SK-N-SH (cell line): ENCODE data around the gene WASHC2C. TPM values are rescaled to one million over a fixed set of nuclear protein-coding genes. Genes with fewer than 3 reads are reported as not detected.
"Not testable (repeated sequence)": the region's sequence is repeated elsewhere in the genome, so short reads cannot be mapped to it uniquely, and the experiment has no call there.

ENCODE experiments used
- CTCF ChIA-PET: fragments of 300-600, 350-600 bp; formaldehyde crosslinking; extraction: SDS; loops from one replicate; lab custom pipeline; 2021; lab: Yijun Ruan, JAX
- POLR2A ChIA-PET: fragments of 350-600 bp; sonication (Branson Sonifier 250); formaldehyde crosslinking; extraction: SDS; loops from one replicate; lab custom pipeline; 2020; ENCODE audit warnings: antibody characterized with exemption, inconsistent platforms; lab: Yijun Ruan, JAX
- DNase-seq: peaks from one replicate; pipeline ENCODE4 v3.0.0; 2012
- H2AFZ ChIP-seq: fragments of 200-600 bp; sonication (generic); 2 replicates; pipeline ENCODE4 v1.8.1; 2016; ENCODE audit warnings: antibody characterized with exemption, mild to moderate bottlenecking, low read depth
- H3F3A ChIP-seq: fragments of 200-600 bp; sonication (generic); replicated peaks from 2 replicates; pipeline ENCODE3; 2016; ENCODE audit warnings: antibody characterized with exemption, mild to moderate bottlenecking; ENCODE audit not compliant: insufficient read depth
- H3K27ac ChIP-seq, 2 experiments: fragments of 200-500 bp in 1 of 2; fragments of 200-600 bp in 1 of 2; sonication (Bioruptor generic) in 1 of 2; sonication (generic), shearing (Covaris generic) in 1 of 2; 2 replicates each; pipeline versions ENCODE4 v1.5.1 to v1.6.1; 2014 to 2016; ENCODE audit warnings: low read depth in 2 of 2, inconsistent platforms in 1 of 2, low read length in 1 of 2, mild to moderate bottlenecking in 1 of 2, mixed read lengths in 1 of 2
- H3K27me3 ChIP-seq: fragments of 200-600 bp; sonication (generic), shearing (Covaris generic); 2 replicates; pipeline ENCODE4 v1.6.1; 2016; ENCODE audit warnings: mixed run types; ENCODE audit not compliant: insufficient read depth
- H3K36me3 ChIP-seq, 2 experiments: fragments of 200-500 bp in 1 of 2; fragments of 200-600 bp in 1 of 2; sonication (Bioruptor generic) in 1 of 2; sonication (generic) in 1 of 2; replicated peaks in 1 of 2; 2 replicates each; pipeline versions ENCODE3 to v1.5.1; 2014 to 2016; ENCODE audit warnings: low read length in 1 of 2, mild to moderate bottlenecking in 1 of 2; ENCODE audit not compliant: insufficient read depth in 2 of 2, control insufficient read depth in 1 of 2
- H3K4me1 ChIP-seq, 2 experiments: fragments of 200-500 bp in 1 of 2; fragments of 200-600 bp in 1 of 2; sonication (Bioruptor generic) in 1 of 2; sonication (generic), shearing (Covaris generic) in 1 of 2; 2 replicates each; pipeline versions ENCODE4 v1.5.1 to v1.6.1; 2014 to 2016; ENCODE audit warnings: low read depth in 1 of 2, low read length in 1 of 2, mixed run types in 1 of 2; ENCODE audit not compliant: insufficient read depth in 2 of 2, control insufficient read depth in 1 of 2
- H3K4me2 ChIP-seq: fragments of 200-600 bp; sonication (generic), shearing (Covaris generic); 2 replicates; pipeline ENCODE4 v1.6.1; 2017; ENCODE audit warnings: mixed run types
- H3K4me3 ChIP-seq, 2 experiments: fragments of 200-500 bp in 1 of 2; fragments of 200-600 bp in 1 of 2; sonication (Bioruptor generic) in 1 of 2; sonication (generic), shearing (Covaris generic) in 1 of 2; 2 replicates each; pipeline versions ENCODE4 v1.5.1 to v1.8.1; 2014 to 2016; ENCODE audit warnings: low read depth in 2 of 2, inconsistent platforms in 1 of 2, low read length in 1 of 2, mild to moderate bottlenecking in 1 of 2, mixed read lengths in 1 of 2, moderate library complexity in 1 of 2
- H3K79me2 ChIP-seq: fragments of 200-600 bp; sonication (generic); 2 replicates; pipeline ENCODE4 v1.8.1; 2017; ENCODE audit warnings: mild to moderate bottlenecking; ENCODE audit not compliant: insufficient read depth
- H3K9ac ChIP-seq: fragments of 200-600 bp; sonication (generic); 2 replicates; pipeline ENCODE4 v1.6.1; 2017; ENCODE audit warnings: mixed run types
- H3K9me2 ChIP-seq: fragments of 200-600 bp; sonication (generic); 2 replicates; pipeline ENCODE4 v1.6.1; 2017; ENCODE audit warnings: mixed run types
- H3K9me3 ChIP-seq: fragments of 200-600 bp; sonication (generic); 2 replicates; pipeline ENCODE4 v1.6.1; 2017; ENCODE audit warnings: mixed run types, mild to moderate bottlenecking, moderate library complexity
- H4K20me1 ChIP-seq: fragments of 200-600 bp; sonication (generic); 2 replicates; pipeline ENCODE4 v1.6.1; 2017; ENCODE audit warnings: mild to moderate bottlenecking, mixed run types; ENCODE audit not compliant: insufficient read depth
- GATA2 ChIP-seq: sonication (generic); formaldehyde crosslinking; IDR thresholded peaks from 2 replicates; pipeline ENCODE4 v1.5.0; 2020; ENCODE audit warnings: mild to moderate bottlenecking, missing genetic modification reagents
- RAD21 ChIP-seq: IDR thresholded peaks from 2 replicates; pipeline ENCODE4 v1.6.1; 2012; ENCODE audit warnings: mild to moderate bottlenecking, low read length
- SIN3A ChIP-seq: IDR thresholded peaks from 2 replicates; pipeline ENCODE4 v1.6.1; 2012; ENCODE audit warnings: low read depth, mild to moderate bottlenecking, low read length, moderate library complexity, borderline replicate concordance
- SMC3 ChIP-seq: IDR thresholded peaks from 2 replicates; pipeline ENCODE4 v1.6.1; 2012; ENCODE audit warnings: low read depth, low read length, improper control_type of control experiment
- TEAD4 ChIP-seq: IDR thresholded peaks from 2 replicates; pipeline ENCODE4 v1.4.0; 2012; ENCODE audit warnings: mild to moderate bottlenecking, borderline replicate concordance; ENCODE audit not compliant: insufficient read depth
- WGBS: methylation state at CpG from one replicate; pipeline ENCODE4 v1.1.6; 2017; ENCODE audit warnings: low lambda C conversion rate; 5-methylcytosine and 5-hydroxymethylcytosine counted together
- polyA plus RNA-seq, 3 experiments: library from polyadenylated mRNA; depleted of rRNA; stranded (reverse); fragments of >200 nt; gene quantifications; 2 replicates each; pipeline ENCODE4 v1.2.3, GENCODE V29; 2012
- TF ChIP-seq, protein P1 (sequence below): fragments of 200-600 bp; sonication (generic); IDR thresholded peaks from 2 replicates; pipeline ENCODE4 v1.6.1; 2017; ENCODE audit warnings: antibody characterized with exemption, mild to moderate bottlenecking, moderate library complexity

The WASHC2C gene
- polyA plus RNA-seq, 1 of the 3 experiments (the other 2 are of a cell fraction), result 17.9 TPM

GRCh38 chr10:45794761-45795160 is 67.7 kb downstream of the WASHC2C start:
- H3K4me1 ChIP-seq, H2AFZ ChIP-seq, H3K27me3 ChIP-seq, POLR2A ChIA-PET, CTCF ChIA-PET, H3K4me3 ChIP-seq, H3K79me2 ChIP-seq, H3F3A ChIP-seq, H3K36me3 ChIP-seq, H3K9ac ChIP-seq, H3K9me3 ChIP-seq, H4K20me1 ChIP-seq, H3K4me2 ChIP-seq, H3K9me2 ChIP-seq, DNase-seq, H3K27ac ChIP-seq: not testable (repeated sequence)
- 48% methylated on average over 2 of the region's 2 CpGs for WGBS

DNA sequence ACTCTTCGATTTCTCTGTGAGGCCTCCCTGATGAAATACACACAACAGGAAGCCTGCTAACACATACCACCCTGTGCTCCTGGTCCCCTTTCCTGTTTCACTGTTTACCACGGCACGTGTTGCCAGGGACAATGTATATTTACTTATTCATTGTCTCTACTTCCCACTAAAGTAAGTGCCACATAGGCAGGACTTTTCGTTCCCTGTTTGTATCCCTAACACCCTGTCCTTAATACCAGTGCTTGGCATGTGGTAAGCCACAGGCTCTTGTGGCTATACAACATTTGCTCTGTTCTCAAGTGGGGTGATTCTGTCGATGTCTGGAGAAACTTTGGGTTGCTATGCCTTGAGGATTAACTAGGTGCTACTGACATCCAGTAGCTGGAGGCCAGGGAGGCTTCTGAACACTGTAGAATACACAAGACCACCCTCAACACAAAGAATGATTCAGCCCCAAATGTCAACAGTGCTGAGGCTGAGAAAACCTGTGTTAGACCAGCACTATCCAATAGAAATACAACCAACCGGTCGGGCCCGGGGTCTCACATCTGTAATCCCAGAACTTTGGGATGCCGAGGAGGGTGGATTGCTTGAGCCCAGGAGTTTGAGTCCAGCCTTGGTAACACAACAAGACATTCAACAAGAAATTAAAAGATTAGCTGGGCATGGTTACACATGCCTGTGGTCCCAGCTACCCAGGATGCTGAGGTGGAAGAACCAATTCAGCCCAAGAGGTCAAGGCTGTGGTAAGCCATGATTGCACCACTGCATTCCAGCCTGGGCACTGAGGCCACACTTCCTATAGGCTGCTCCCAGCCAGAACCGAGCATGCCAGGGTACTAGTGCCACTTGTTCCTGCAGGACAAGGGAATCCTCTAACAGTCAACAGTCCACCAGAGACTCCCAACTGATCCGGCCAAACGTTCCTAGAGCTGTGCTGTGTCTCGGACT is 76.3 kb downstream of the WASHC2C start:
- H3K4me2 ChIP-seq, CTCF ChIA-PET, H3K36me3 ChIP-seq, H3K4me1 ChIP-seq, H4K20me1 ChIP-seq, H2AFZ ChIP-seq, H3K27me3 ChIP-seq, H3K27ac ChIP-seq, H3K9me3 ChIP-seq, DNase-seq, H3K4me3 ChIP-seq, H3K9ac ChIP-seq, H3K79me2 ChIP-seq, H3F3A ChIP-seq, POLR2A ChIA-PET, H3K9me2 ChIP-seq: not testable (repeated sequence)
- WGBS, result 49% methylated on average over 9 of the region's 13 CpGs

DNA sequence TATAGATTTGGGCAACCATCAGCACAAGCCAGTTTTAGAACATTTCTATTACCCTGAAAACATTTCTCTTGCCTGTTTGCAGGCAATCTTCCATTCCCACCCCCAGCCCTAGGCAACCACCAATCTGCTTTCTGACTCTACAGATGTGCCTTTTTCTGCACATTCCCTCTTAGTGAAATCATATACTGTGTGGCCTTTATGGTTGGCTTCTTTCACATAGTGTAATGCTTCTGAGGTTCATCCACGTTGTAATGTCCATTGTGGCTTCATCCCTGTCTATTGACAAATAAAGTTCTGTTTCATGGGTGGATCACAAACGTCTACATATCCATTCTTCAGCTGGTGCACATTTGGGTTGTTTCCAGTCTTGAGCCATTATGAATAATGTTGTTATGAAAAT is 77.9 kb downstream of the WASHC2C start:
- 27% methylated on average over 2 of the region's 2 CpGs for WGBS
- H3K9ac ChIP-seq, H3K79me2 ChIP-seq, H2AFZ ChIP-seq, H3K9me2 ChIP-seq, CTCF ChIA-PET, H3K27ac ChIP-seq, H3K4me1 ChIP-seq, H3K9me3 ChIP-seq, H3K27me3 ChIP-seq, H3K4me2 ChIP-seq, H3K4me3 ChIP-seq, POLR2A ChIA-PET, H3K36me3 ChIP-seq, H3F3A ChIP-seq, DNase-seq, H4K20me1 ChIP-seq: not testable (repeated sequence)

GRCh38 chr10:45809837-45810236 is 82.8 kb downstream of the WASHC2C start:
- Histone ChIP-seq H3K4me2 (no peak overlapping the region), H3K4me3 (no peak overlapping the region), H2AFZ (no peak overlapping the region)
- CTCF ChIA-PET, result interaction anchor here (1.3 kb wide), 1 partner anchor 9 kb away, joined by 4 read pairs; no protein-coding TSS in a partner anchor
- POLR2A ChIA-PET, result no interaction called here
- TF ChIP-seq GATA2 (CRISPR knock-in tag) (no peak), RAD21 (peak; percentile 89), SMC3 (peak; percentile 70), SIN3A (no peak), TEAD4 (no peak)
- TF ChIP-seq, protein P1, sequence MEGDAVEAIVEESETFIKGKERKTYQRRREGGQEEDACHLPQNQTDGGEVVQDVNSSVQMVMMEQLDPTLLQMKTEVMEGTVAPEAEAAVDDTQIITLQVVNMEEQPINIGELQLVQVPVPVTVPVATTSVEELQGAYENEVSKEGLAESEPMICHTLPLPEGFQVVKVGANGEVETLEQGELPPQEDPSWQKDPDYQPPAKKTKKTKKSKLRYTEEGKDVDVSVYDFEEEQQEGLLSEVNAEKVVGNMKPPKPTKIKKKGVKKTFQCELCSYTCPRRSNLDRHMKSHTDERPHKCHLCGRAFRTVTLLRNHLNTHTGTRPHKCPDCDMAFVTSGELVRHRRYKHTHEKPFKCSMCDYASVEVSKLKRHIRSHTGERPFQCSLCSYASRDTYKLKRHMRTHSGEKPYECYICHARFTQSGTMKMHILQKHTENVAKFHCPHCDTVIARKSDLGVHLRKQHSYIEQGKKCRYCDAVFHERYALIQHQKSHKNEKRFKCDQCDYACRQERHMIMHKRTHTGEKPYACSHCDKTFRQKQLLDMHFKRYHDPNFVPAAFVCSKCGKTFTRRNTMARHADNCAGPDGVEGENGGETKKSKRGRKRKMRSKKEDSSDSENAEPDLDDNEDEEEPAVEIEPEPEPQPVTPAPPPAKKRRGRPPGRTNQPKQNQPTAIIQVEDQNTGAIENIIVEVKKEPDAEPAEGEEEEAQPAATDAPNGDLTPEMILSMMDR, result peak; percentile 50
- TF ChIP-seq, all 33 proteins: peak for 3
- Histone ChIP-seq H3K27ac (no peak overlapping the region), H4K20me1 (no peaks in the 10 kb centered on the region), H3K36me3 (no peaks in the 10 kb centered on the region), H3K79me2 (no peaks in the 10 kb centered on the region), H3K9ac (no peak overlapping the region), H3K9me3 (no peaks in the 10 kb centered on the region), H3K4me1 (no peaks in the 10 kb centered on the region), H3K9me2 (no peaks in the 10 kb centered on the region), H3K27me3 (no peaks in the 10 kb centered on the region), H3F3A (peaks cover 3% of the 10 kb centered on the region)
- 45% methylated on average over 4 of the region's 4 CpGs for WGBS
- DNase-seq, result peak; percentile 73
